Endothelial cell of umbilical vein (primary cell): ENCODE results near the gene GJB4. TPM values are rescaled to one million over a fixed set of nuclear protein-coding genes. Genes with fewer than 3 reads are reported as not detected.

Source experiments
- BruUV-seq: library from RNA; stranded (reverse); fragments of 400-500 nt; replicated peaks from 2 replicates; lab custom pipeline; 2021; lab: Mats Ljungman, UMichigan
- CTCF ChIA-PET: fragments of 300-600, 350-600 bp; sonication (Branson Sonifier 250); formaldehyde crosslinking; loops from one replicate; lab custom pipeline; 2021; ENCODE audit warnings: antibody characterized with exemption, inconsistent platforms; lab: Charles Lee
- POLR2A ChIA-PET: fragments of 300-600, 350-600 bp; sonication (Branson Sonifier 250); formaldehyde crosslinking; loops from one replicate; lab custom pipeline; 2021; ENCODE audit warnings: antibody characterized with exemption, inconsistent platforms; lab: Charles Lee
- DNase-seq: peaks from one replicate; pipeline ENCODE4 v3.0.0-alpha.2; 2011; ENCODE audit warnings: low read depth, low spot score
- FAIRE-seq: peaks from 2 replicates; lab custom pipeline; 2011; peaks lifted over from hg19 to GRCh38; lab: Jason Lieb, UNC
- H2AFZ ChIP-seq: 2 replicates; pipeline ENCODE4 v1.6.0; 2012; ENCODE audit warnings: low read depth, low read length, control low read depth, inconsistent platforms
- H3K27ac ChIP-seq: 2 replicates; pipeline ENCODE4 v1.5.1; 2011; ENCODE audit warnings: low read depth, mild to moderate bottlenecking, control low read depth, low read length, moderate library complexity; ENCODE audit not compliant: insufficient read depth
- H3K27me3 ChIP-seq, 2 experiments: 2 replicates each; pipeline versions ENCODE4 v1.6.0 to v1.6.1; 2011; ENCODE audit warnings: low read length in 2 of 2, mixed read lengths in 1 of 2; ENCODE audit not compliant: control insufficient read depth in 2 of 2, insufficient read depth in 2 of 2
- H3K36me3 ChIP-seq, 2 experiments: 2 replicates in 1 of 2; 3 replicates in 1 of 2; pipeline ENCODE4 v1.5.1; 2011; ENCODE audit warnings: low read length in 2 of 2, mild to moderate bottlenecking in 1 of 2, moderate library complexity in 1 of 2; ENCODE audit not compliant: control insufficient read depth in 2 of 2, insufficient read depth in 2 of 2; ENCODE audit errors: extremely low read depth in 1 of 2
- H3K4me1 ChIP-seq: 3 replicates; pipeline ENCODE4 v1.5.1; 2011; ENCODE audit warnings: mild to moderate bottlenecking, low read length; ENCODE audit not compliant: control insufficient read depth, insufficient read depth; ENCODE audit errors: extremely low read depth
- H3K4me2 ChIP-seq: 2 replicates; pipeline ENCODE4 v1.6.1; 2011; ENCODE audit warnings: low read length, control low read depth, mixed read lengths; ENCODE audit not compliant: insufficient read depth
- H3K4me3 ChIP-seq, 3 experiments: fragments of 200-600 bp in 1 of 3; sonication (generic), shearing (Covaris generic) in 1 of 3; replicated peaks in 1 of 3; 2 replicates each; pipeline ENCODE4 v1.5.1; 2011 to 2016; ENCODE audit warnings: control low read depth in 3 of 3, low read length in 3 of 3, mild to moderate bottlenecking in 2 of 3, inconsistent platforms in 1 of 3, low read depth in 1 of 3, moderate library complexity in 1 of 3; ENCODE audit not compliant: insufficient read depth in 1 of 3
- H3K79me2 ChIP-seq: 2 replicates; pipeline ENCODE4 v1.6.0; 2012; ENCODE audit warnings: low read length, inconsistent platforms; ENCODE audit not compliant: control insufficient read depth, insufficient read depth
- H3K9ac ChIP-seq: replicated peaks from 2 replicates; pipeline ENCODE3; 2011; ENCODE audit warnings: low read length, control low read depth; ENCODE audit not compliant: insufficient read depth; ENCODE audit errors: extremely low read depth
- H3K9me1 ChIP-seq: replicated peaks from 3 replicates; pipeline ENCODE4 v1.6.0; 2011; ENCODE audit warnings: mild to moderate bottlenecking, low read length; ENCODE audit not compliant: control insufficient read depth, insufficient read depth; ENCODE audit errors: extremely low read depth
- H3K9me3 ChIP-seq: replicated peaks from 2 replicates; pipeline ENCODE4 v1.5.1; 2012; ENCODE audit warnings: low read length, inconsistent platforms; ENCODE audit not compliant: control insufficient read depth, insufficient read depth
- H4K20me1 ChIP-seq: replicated peaks from 2 replicates; pipeline ENCODE3; 2011; ENCODE audit warnings: mild to moderate bottlenecking, low read length; ENCODE audit not compliant: control insufficient read depth, insufficient read depth; ENCODE audit errors: extremely low read depth
- EZH2 ChIP-seq: IDR thresholded peaks from 2 replicates; pipeline ENCODE4 v1.6.1; 2012; ENCODE audit warnings: borderline replicate concordance, low read depth, mild to moderate bottlenecking, moderate library complexity, low read length, inconsistent platforms; ENCODE audit not compliant: severe bottlenecking
- FOS ChIP-seq: IDR thresholded peaks from 2 replicates; pipeline ENCODE4 v1.6.1; 2011; ENCODE audit warnings: mild to moderate bottlenecking, low read length, moderate library complexity, borderline replicate concordance; ENCODE audit not compliant: insufficient read depth
- GATA2 ChIP-seq: IDR thresholded peaks from 2 replicates; pipeline ENCODE4 v1.7.0; 2011; ENCODE audit warnings: low read depth, mild to moderate bottlenecking, moderate library complexity, mixed read lengths, low read length; ENCODE audit not compliant: insufficient read length, insufficient read depth
- JUN ChIP-seq: IDR thresholded peaks from 2 replicates; pipeline ENCODE4 v1.6.1; 2011; ENCODE audit warnings: borderline replicate concordance, low read depth; ENCODE audit not compliant: insufficient read length, insufficient read depth
- MYC ChIP-seq: IDR thresholded peaks from one replicate; pipeline ENCODE4 v1.6.1; 2011; ENCODE audit warnings: mild to moderate bottlenecking, low read depth, low read length
- POLR2A ChIP-seq: IDR thresholded peaks from 2 replicates; pipeline ENCODE4 v1.6.1; 2012; ENCODE audit warnings: low read depth, mild to moderate bottlenecking, control low read depth, low read length
- POLR2AphosphoS5 ChIP-seq: IDR thresholded peaks from 2 replicates; pipeline ENCODE4 v1.6.1; 2012; ENCODE audit warnings: low read depth, mild to moderate bottlenecking, control low read depth, low read length, moderate library complexity; ENCODE audit not compliant: insufficient read depth
- dilution Hi-C: fragments of 300-500 bp; cut with MboI; formaldehyde crosslinking; loops from one replicate; pipeline ENCODE4 v1.15.0; 2019; ENCODE audit warnings: low sequenced_read_pairs; ENCODE audit not compliant: extremely low pct_ligation_motif_present
- intact Hi-C: fragments of 100-400 bp; cut with micrococcal nuclease; formaldehyde crosslinking; loops from one replicate; pipeline ENCODE4 v1.10.0; 2022
- polyA plus RNA-seq, 4 experiments: library from polyadenylated mRNA; depleted of rRNA in 3 of 4; stranded (reverse) in 3 of 4; unstranded in 1 of 4; fragments of >200 nt; gene quantifications; 2 replicates each; pipeline versions ENCODE4 v1.2.1 to v1.2.3, GENCODE V29; 2011 to 2012; ENCODE audit warnings: missing spikeins in 1 of 4
- total RNA-seq: library from RNA; stranded (reverse); gene quantifications from 2 replicates; pipeline ENCODE4 v1.2.3, GENCODE V29; 2021
- TF ChIP-seq, protein P1 (sequence below), 2 donors: IDR thresholded peaks; 1 replicate in 1 of 2; 2 replicates in 1 of 2; pipeline ENCODE4 v1.5.1; 2011; ENCODE audit warnings: low read length in 2 of 2, mild to moderate bottlenecking in 2 of 2, moderate library complexity in 2 of 2, control low read depth in 1 of 2, inconsistent platforms in 1 of 2, low read depth in 1 of 2; ENCODE audit not compliant: insufficient read depth in 1 of 2; ENCODE audit errors: extremely low read depth in 1 of 2
- TF ChIP-seq, protein P2 (sequence below): IDR thresholded peaks from 2 replicates; pipeline ENCODE4 v1.6.1; 2011; ENCODE audit not compliant: insufficient read depth, insufficient read length

The GJB4 gene
- total and polyA plus RNA-seq, 2 donors (not counting 3 experiments of a cell fraction or from before 2014, with no cell fraction given): not detected

- Histone ChIP-seq H3K9ac (no peak overlapping the region), H3K4me3 (no peak overlapping the region), H4K20me1 (no peaks in the 10 kb centered on the region), H3K36me3 (no peaks in the 10 kb centered on the region), H3K9me1 (no peaks in the 10 kb centered on the region), H3K9me3 (no peaks in the 10 kb centered on the region), H3K27me3 (no peaks in the 10 kb centered on the region), H3K4me1 (no peaks in the 10 kb centered on the region), H3K27ac (no peak overlapping the region), H3K4me2 (no peak overlapping the region), H3K79me2 (no peaks in the 10 kb centered on the region), H2AFZ (no peak overlapping the region)
- no peak for FAIRE-seq
- DNase-seq: no peak
- intact Hi-C loops (no loop called here), dilution Hi-C loops (no loop called here)
- ChIA-PET CTCF (no interaction called here), POLR2A (no interaction called here)
- TF ChIP-seq, protein P1, sequence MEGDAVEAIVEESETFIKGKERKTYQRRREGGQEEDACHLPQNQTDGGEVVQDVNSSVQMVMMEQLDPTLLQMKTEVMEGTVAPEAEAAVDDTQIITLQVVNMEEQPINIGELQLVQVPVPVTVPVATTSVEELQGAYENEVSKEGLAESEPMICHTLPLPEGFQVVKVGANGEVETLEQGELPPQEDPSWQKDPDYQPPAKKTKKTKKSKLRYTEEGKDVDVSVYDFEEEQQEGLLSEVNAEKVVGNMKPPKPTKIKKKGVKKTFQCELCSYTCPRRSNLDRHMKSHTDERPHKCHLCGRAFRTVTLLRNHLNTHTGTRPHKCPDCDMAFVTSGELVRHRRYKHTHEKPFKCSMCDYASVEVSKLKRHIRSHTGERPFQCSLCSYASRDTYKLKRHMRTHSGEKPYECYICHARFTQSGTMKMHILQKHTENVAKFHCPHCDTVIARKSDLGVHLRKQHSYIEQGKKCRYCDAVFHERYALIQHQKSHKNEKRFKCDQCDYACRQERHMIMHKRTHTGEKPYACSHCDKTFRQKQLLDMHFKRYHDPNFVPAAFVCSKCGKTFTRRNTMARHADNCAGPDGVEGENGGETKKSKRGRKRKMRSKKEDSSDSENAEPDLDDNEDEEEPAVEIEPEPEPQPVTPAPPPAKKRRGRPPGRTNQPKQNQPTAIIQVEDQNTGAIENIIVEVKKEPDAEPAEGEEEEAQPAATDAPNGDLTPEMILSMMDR (IDR thresholded peaks at IDR 0.05; ENCODE audit: extremely low read depth in 1 of 2, insufficient read depth in 1 of 2, low read depth in 1 of 2, low read length in 2 of 2): no peak
- TF ChIP-seq GATA2 (no peak), EZH2 (no peak), POLR2A (no peak), FOS (no peak), POLR2AphosphoS5 (no peak), MYC (no peak), JUN (no peak)
- TF ChIP-seq, protein P2, sequence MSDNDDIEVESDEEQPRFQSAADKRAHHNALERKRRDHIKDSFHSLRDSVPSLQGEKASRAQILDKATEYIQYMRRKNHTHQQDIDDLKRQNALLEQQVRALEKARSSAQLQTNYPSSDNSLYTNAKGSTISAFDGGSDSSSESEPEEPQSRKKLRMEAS: no peak
- BruUV-seq: no TSS peak
Measured at GRCh38 chr1:34710812-34711211, 48.7 kb upstream of the GJB4 start.
